ENCODE results near the gene SARDH.

- TF ChIP-seq POLR2A (IDR thresholded peaks at IDR 0.05) (no peak), CTCF (IDR thresholded peaks at IDR 0.05) (no peak)
Measured at GRCh38 chr9:133752739-133753446, 14.7 kb upstream of the SARDH start.
